GM21786 (cell line): Measurements from ENCODE around the gene AKAP1.

ENCODE experiments used
- ATAC-seq: cut with Tn5 transposase; IDR thresholded peaks from one replicate; pipeline ENCODE4 v1.9.1; 2021; ENCODE audit not compliant: unreplicated experiment

Gene AKAP1

GRCh38 chr17:57084802-57085447 is at the start of gene AKAP1:
Gene AKAP1 (plus strand): TSS chr17:57085246. CDS start chr17:57105465, 20,219 bp downstream.
- ATAC-seq: peak; percentile 85

GRCh38 chr17:57035971-57036481 is 49.0 kb upstream of the AKAP1 start:
- no peak for ATAC-seq

- ATAC-seq: no peak
These were observed 47.6 kb upstream of the AKAP1 start for GRCh38 chr17:57037411-57037810.

- no peak for ATAC-seq
These were observed 46.6 kb upstream of the AKAP1 start for GRCh38 chr17:57038486-57038885.

GRCh38 chr17:57040571-57040970 is 44.5 kb upstream of the AKAP1 start:
- ATAC-seq: no peak

GRCh38 chr17:57043276-57043675 is 41.8 kb upstream of the AKAP1 start:
- no peak for ATAC-seq

GRCh38 chr17:57044976-57045867 is 39.8 kb upstream of the AKAP1 start:
- no peak for ATAC-seq

- ATAC-seq: peak; percentile 64
These were observed 39.0 kb upstream of the AKAP1 start for GRCh38 chr17:57045868-57046704.

- no peak for ATAC-seq
These were observed 38.3 kb upstream of the AKAP1 start for GRCh38 chr17:57046749-57047148.

GRCh38 chr17:57048096-57048495 is 37.0 kb upstream of the AKAP1 start:
- ATAC-seq: no peak

- ATAC-seq: no peak
These were observed 34.7 kb upstream of the AKAP1 start for GRCh38 chr17:57050306-57050705.

GRCh38 chr17:57051886-57052361 is 33.1 kb upstream of the AKAP1 start:
- ATAC-seq: no peak

GRCh38 chr17:57062865-57063264 is 22.2 kb upstream of the AKAP1 start:
- ATAC-seq: no peak

GRCh38 chr17:57067162-57067561 is 17.9 kb upstream of the AKAP1 start:
- ATAC-seq: no peak

GRCh38 chr17:57067781-57068180 is 17.3 kb upstream of the AKAP1 start:
- no peak for ATAC-seq

GRCh38 chr17:57068222-57068658 is 16.8 kb upstream of the AKAP1 start:
- no peak for ATAC-seq

- no peak for ATAC-seq
These were observed 16.3 kb upstream of the AKAP1 start for GRCh38 chr17:57068707-57069106.

GRCh38 chr17:57071991-57072944 is 12.8 kb upstream of the AKAP1 start:
- ATAC-seq: no peak

- ATAC-seq: no peak
These were observed 11.4 kb upstream of the AKAP1 start for GRCh38 chr17:57073626-57074025.

- no peak for ATAC-seq
These were observed 9.9 kb upstream of the AKAP1 start for GRCh38 chr17:57075193-57075592.
